Epithelial cell of esophagus (primary cell): Measurements from ENCODE around the gene TIGD1.

Experiments used
- DNase-seq: peaks from one replicate; pipeline ENCODE4 v3.0.0; 2010; ENCODE audit warnings: low read depth
- H3K4me3 ChIP-seq: 2 replicates; pipeline ENCODE4 v1.5.1; 2011; ENCODE audit warnings: mild to moderate bottlenecking, low read length, control low read depth
- CTCF ChIP-seq: IDR thresholded peaks from 2 replicates; pipeline ENCODE4 v1.5.1; 2011; ENCODE audit warnings: low read depth, mild to moderate bottlenecking, low read length, control low read depth, inconsistent platforms; ENCODE audit not compliant: insufficient read depth; ENCODE audit errors: missing control alignments

TIGD1 gene

DNA sequence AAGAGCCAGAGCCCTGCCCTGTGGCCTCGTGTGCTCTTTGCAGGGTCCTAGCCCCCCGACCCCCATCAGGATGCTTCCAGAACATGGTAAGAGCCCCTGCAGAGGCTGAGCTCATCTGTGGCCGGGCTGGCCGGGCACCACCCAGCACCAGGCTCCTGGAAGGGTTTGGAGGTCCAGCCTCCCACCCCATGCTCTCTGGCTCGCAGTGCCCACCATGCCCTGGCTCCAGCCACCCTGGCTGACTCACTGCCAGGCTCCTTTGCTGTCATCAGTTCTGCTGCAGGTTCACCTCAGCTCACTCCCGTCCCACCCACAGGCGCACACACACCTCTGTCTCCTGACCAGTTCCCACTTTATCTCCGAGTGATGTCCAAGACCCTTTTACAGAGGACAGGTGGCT is 37.7 kb upstream of the TIGD1 start:
- no peak overlapping the region for H3K4me3 ChIP-seq
- no peak for TF ChIP-seq CTCF
- no peak for DNase-seq

DNA sequence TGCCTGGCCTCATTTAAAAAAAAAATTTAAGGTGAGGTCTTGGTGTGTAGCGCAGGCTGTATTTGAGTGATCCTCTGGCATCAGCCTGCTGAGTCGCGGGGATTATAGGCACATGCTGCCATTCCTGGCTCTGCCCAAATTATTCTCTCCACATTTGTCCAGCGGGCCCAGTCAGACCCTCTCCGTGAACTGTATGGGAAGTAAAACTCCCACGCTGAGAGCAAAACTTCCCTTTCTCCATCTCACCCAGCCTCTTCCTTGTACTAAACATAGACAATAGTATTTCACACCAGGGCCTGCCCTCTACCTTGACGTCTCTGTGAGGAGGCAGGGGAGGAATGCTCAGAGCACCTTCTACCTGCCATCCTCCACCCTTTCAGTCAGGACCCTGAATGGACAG is 37.2 kb upstream of the TIGD1 start:
- H3K4me3 ChIP-seq = no peak overlapping the region
- TF ChIP-seq CTCF = no peak
- DNase-seq = no peak

DNA sequence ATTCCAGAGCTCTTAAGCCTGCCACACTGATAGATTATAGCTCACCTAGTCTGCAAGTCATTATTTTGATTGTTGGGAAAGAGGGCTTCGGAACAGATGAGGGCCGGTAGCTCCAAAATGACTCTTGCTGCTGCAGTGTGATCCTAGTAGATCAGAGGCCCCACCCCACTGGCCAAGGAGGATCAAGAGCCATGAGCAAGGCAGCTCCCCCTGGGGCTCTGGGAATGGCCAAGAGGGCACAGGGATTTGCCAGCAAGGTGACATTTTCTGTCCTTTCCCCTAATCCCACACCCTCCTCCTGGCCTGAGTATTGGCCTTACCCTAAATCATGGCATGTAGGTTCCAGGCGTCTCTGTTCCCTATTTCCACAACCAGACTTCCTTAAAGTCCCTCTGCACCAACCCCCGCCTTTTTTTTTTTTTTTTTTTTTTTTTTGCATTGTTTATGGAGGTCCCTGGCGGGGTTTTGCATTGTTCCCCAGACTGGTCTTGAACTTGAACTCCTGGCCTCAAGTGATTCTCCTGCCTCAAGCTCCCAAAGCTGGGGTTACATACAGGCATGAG is 36.7 kb upstream of the TIGD1 start:
- DNase-seq = no peak
- no peak for TF ChIP-seq CTCF
- no peak overlapping the region for H3K4me3 ChIP-seq

DNA sequence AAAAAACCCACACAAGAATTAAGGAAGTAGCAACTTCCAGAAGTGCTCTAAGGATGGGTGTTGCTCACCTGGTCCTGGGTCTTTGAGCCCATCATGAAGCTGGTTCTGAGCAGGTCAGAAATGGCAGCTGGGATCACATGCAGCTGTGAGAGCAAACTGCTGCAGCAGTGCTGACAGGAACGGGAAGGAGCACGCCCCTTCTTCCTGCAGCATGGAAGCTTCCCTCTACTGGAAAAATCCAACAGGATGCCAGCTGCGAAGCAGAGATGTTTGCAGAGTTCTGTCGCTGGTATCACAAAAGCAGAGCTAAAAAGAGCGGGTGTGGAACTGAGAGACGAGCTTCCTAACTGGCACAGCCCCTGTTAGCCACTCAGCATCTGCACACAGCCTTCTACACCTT is 33.9 kb upstream of the TIGD1 start:
- DNase-seq = no peak
- H3K4me3 ChIP-seq = no peak overlapping the region
- TF ChIP-seq CTCF = no peak

DNA sequence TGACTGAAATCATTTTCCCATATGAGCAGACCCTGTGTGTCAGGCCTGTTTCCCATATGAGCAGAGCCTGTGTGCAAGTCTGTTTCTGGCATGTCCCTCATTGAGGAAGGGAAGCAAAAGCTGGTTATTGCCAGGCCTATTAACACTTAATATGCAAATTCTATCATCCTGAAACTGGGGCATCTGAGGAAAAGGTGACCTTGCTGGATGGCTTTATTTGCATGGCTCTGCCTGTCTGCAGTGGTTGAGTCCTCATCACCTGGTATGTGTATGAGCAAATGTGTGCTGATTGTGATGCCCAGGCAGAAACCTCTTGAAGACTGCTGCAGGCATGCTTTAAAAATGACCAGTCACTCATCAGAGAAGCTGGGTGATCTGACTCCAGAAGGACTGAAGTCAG is 31.4 kb upstream of the TIGD1 start:
- no peak overlapping the region for H3K4me3 ChIP-seq
- TF ChIP-seq CTCF = no peak
- no peak for DNase-seq

- no peak for DNase-seq
- no peak for TF ChIP-seq CTCF
- H3K4me3 ChIP-seq = no peak overlapping the region
Measured at GRCh38 chr2:232580648-232580981, 30.3 kb upstream of the TIGD1 start.

GRCh38 chr2:232578626-232579025 is 28.3 kb upstream of the TIGD1 start:
- no peak for DNase-seq
- no peak overlapping the region for H3K4me3 ChIP-seq
- no peak for TF ChIP-seq CTCF
